Glutamatergic neuron (in vitro differentiated cells): Measurements from ENCODE around the gene LRCOL1. TPM values are rescaled to one million over a fixed set of nuclear protein-coding genes. Genes with fewer than 3 reads are reported as not detected.

Experiments
- DNase-seq: peaks from one replicate; pipeline ENCODE4 v3.0.0; 2022
- H3K27ac Mint-ChIP-seq: one replicate; pipeline ENCODE4 v1.8.0; 2020; ENCODE audit warnings: mild to moderate bottlenecking, mixed read lengths, inconsistent platforms; ENCODE audit not compliant: unreplicated experiment
- H3K27me3 Mint-ChIP-seq: one replicate; pipeline ENCODE4 v1.8.0; 2020; ENCODE audit warnings: mild to moderate bottlenecking, moderate library complexity, mixed read lengths, inconsistent platforms; ENCODE audit not compliant: unreplicated experiment
- H3K36me3 Mint-ChIP-seq: one replicate; pipeline ENCODE4 v1.8.0; 2020; ENCODE audit warnings: mild to moderate bottlenecking, mixed read lengths, inconsistent platforms; ENCODE audit not compliant: unreplicated experiment
- H3K4me1 Mint-ChIP-seq: one replicate; pipeline ENCODE4 v1.8.0; 2020; ENCODE audit warnings: mild to moderate bottlenecking, low read depth, mixed read lengths, inconsistent platforms; ENCODE audit not compliant: unreplicated experiment
- H3K4me3 Mint-ChIP-seq: one replicate; pipeline ENCODE4 v1.8.0; 2020; ENCODE audit warnings: mild to moderate bottlenecking, mixed read lengths, inconsistent platforms; ENCODE audit not compliant: unreplicated experiment
- H3K9me3 Mint-ChIP-seq: one replicate; pipeline ENCODE4 v1.8.0; 2020; ENCODE audit warnings: mild to moderate bottlenecking, moderate library complexity, mixed read lengths, inconsistent platforms; ENCODE audit not compliant: unreplicated experiment
- total RNA-seq: library from RNA; stranded (reverse); fragmentation: NEBNext Ultra II Directional; extraction: Animal tissue kit (Norgen Biotek cat#: 25700); gene quantifications from one replicate; pipeline ENCODE4 v1.2.1, GENCODE V29; 2021; ENCODE audit not compliant: unreplicated experiment
- TF ChIP-seq, protein P1 (sequence below): fragments of 200-600 bp; sonication (generic); IDR thresholded peaks from one replicate; pipeline ENCODE4 v1.5.0; 2021; ENCODE audit not compliant: partially characterized antibody, unreplicated experiment

The LRCOL1 gene
- total RNA-seq, 1 donor from 2014 or later = not detected

DNA sequence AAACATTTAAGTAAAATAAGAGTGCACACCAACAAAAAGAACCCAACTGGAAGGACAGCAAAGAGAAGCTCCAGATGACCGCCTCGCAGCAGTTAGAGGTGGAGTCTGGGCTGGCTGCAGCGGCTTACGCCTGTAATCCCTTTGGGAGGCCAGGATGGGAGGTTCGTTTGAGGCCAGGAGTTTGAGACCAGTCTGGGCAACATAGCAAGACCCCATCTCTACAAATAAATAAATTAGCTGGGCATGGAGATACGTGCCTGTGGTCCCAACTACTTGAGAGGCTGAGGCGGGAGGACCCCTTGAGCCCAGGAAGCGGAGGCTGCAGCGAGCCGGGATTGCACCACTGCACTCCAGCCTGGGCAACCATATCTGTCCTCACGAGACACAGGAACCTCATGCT, 15.2 kb downstream of the LRCOL1 start:
- TF ChIP-seq, protein P1, sequence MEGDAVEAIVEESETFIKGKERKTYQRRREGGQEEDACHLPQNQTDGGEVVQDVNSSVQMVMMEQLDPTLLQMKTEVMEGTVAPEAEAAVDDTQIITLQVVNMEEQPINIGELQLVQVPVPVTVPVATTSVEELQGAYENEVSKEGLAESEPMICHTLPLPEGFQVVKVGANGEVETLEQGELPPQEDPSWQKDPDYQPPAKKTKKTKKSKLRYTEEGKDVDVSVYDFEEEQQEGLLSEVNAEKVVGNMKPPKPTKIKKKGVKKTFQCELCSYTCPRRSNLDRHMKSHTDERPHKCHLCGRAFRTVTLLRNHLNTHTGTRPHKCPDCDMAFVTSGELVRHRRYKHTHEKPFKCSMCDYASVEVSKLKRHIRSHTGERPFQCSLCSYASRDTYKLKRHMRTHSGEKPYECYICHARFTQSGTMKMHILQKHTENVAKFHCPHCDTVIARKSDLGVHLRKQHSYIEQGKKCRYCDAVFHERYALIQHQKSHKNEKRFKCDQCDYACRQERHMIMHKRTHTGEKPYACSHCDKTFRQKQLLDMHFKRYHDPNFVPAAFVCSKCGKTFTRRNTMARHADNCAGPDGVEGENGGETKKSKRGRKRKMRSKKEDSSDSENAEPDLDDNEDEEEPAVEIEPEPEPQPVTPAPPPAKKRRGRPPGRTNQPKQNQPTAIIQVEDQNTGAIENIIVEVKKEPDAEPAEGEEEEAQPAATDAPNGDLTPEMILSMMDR = no peak
- Mint-ChIP-seq H3K36me3 (peaks cover 6% of the 10 kb centered on the region), H3K4me3 (no peak overlapping the region), H3K4me1 (peaks cover 8% of the 10 kb centered on the region), H3K27ac (no peak overlapping the region), H3K9me3 (peaks cover 18% of the 10 kb centered on the region), H3K27me3 (peaks cover 24% of the 10 kb centered on the region)
- no peak for DNase-seq

DNA sequence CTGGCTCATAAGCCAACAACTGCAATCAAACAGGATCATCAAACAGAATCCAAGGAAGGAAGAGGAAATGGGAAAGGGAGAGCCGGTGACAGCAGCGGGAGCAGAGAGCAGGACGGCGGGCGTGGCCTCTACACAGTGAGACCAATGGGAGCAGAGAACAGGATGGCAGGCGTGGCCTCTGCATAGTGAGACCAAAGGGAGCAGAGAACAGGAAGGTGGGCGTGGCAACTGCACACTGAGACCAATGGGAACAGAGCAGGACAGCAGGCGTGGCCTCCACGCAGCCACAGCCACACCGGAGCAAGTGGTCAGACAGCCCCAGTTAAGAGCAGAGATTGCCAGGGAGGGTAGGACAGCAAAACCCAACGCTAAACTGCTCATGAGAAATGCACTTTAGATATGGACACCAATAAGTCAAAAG, 16.4 kb downstream of the LRCOL1 start:
- H3K27ac Mint-ChIP-seq = peak overlapping the region; percentile 5
- DNase-seq = peak; percentile 89
- H3K36me3 Mint-ChIP-seq = peaks cover 6% of the 10 kb centered on the region
- H3K4me3 Mint-ChIP-seq = peak overlapping the region; percentile 17
- TF ChIP-seq, protein P1 = no peak
- peaks cover 8% of the 10 kb centered on the region for H3K4me1 Mint-ChIP-seq
- H3K27me3 Mint-ChIP-seq = peaks cover 22% of the 10 kb centered on the region
- peaks cover 15% of the 10 kb centered on the region for H3K9me3 Mint-ChIP-seq

GRCh38 chr12:132593521-132593920, 16.9 kb downstream of the LRCOL1 start:
- peak overlapping the region; percentile 5 for H3K27ac Mint-ChIP-seq
- no peak for DNase-seq
- peaks cover 15% of the 10 kb centered on the region for H3K9me3 Mint-ChIP-seq
- H3K27me3 Mint-ChIP-seq = peaks cover 20% of the 10 kb centered on the region
- TF ChIP-seq, protein P1 = no peak
- H3K36me3 Mint-ChIP-seq = peaks cover 6% of the 10 kb centered on the region
- H3K4me1 Mint-ChIP-seq = peaks cover 8% of the 10 kb centered on the region
- H3K4me3 Mint-ChIP-seq = peak overlapping the region; percentile 17

GRCh38 chr12:132593071-132593470, 17.3 kb downstream of the LRCOL1 start:
- H3K4me1 Mint-ChIP-seq = peaks cover 8% of the 10 kb centered on the region
- H3K27me3 Mint-ChIP-seq = peaks cover 20% of the 10 kb centered on the region
- H3K36me3 Mint-ChIP-seq = peaks cover 6% of the 10 kb centered on the region
- TF ChIP-seq, protein P1 = no peak
- H3K4me3 Mint-ChIP-seq = peak overlapping the region; percentile 57
- peaks cover 15% of the 10 kb centered on the region for H3K9me3 Mint-ChIP-seq
- no peak overlapping the region for H3K27ac Mint-ChIP-seq
- no peak for DNase-seq

DNA sequence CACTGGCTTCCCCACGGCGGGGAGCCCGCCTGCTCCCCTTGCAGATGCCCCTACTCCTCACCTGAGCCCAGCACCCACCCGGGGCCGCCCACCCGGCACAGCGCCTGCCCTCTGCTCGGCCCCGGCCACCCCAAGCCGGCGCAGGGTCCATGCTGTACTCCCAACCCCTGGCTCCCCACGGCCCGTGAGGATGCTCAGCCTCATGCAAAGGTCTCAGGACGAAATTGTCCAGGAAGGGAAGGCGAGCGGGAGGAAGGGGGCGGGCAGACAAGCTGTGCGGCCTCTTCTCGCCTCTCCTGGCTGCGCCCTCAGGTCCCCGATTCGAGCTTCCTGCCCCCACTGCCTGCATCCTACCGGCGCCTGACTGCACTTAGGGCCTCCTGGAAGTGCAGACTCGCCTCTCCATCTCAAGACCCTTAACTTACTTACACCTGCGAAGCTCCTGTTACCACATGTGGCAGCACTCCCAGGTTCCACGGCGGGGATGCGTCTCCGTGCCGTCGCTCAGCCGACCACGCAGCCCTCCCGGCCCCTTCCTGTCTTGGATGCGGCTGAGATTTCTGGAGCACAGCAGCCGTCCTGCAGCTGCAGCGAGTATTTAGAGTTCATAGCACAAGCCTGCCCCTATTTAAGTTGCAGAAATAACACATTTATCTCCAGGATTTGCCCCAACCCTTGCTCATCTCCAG, 18.0 kb downstream of the LRCOL1 start:
- Mint-ChIP-seq H3K36me3 (peaks cover 6% of the 10 kb centered on the region), H3K27me3 (peaks cover 17% of the 10 kb centered on the region), H3K27ac (no peak overlapping the region), H3K4me3 (peak overlapping the region; percentile 57), H3K4me1 (peaks cover 5% of the 10 kb centered on the region), H3K9me3 (peaks cover 13% of the 10 kb centered on the region)
- TF ChIP-seq, protein P1 = no peak
- no peak for DNase-seq
